Embryonic facial prominence (tissue), 1 donor: ENCODE data around the gene SEPTIN2.
"Not testable (repeated sequence)": the region's sequence is repeated elsewhere in the genome, so short reads cannot be mapped to it uniquely, and the experiment has no call there.

Source experiments
- DNase-seq: peaks from one replicate; pipeline ENCODE4 v3.0.0-alpha.2; 2016; ENCODE audit errors: extremely low spot score

SEPTIN2 gene

DNA sequence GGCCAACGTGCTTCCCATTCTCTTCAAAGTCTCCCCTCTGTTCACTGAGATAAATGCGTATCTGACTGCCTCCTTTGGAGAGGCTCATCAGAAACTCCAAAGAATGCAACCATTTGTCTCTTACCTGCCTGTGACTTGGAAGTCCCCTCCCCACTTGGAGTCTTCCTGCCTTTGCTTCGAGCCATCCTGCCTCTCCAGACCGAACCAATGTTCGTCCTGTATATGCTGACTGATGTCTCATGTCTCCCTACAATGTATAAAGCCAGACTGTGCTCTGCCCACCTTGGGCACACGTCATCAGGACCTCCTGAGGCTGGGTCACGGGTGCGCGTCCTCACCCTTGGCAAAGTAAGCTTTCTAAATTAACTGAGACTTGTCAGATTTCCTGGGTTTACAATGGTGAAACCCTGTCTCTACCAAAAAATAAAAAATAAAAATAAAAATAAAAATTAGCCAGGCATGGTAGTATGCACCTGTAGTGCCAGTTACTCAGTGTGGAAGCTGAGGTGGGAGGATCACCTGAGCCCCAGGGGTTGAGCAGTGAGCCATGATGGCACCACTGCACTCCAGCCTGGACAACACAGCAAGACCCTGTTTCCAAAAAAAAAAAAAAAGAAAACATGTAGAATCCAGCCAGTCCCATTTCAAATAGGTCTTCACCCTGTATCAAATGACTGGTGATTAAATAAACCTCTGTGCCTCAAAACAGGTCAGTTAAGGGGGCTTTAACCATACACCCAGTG is 29.2 kb upstream of the SEPTIN2 start:
- no peak for DNase-seq

- DNase-seq, result no peak
Observed at GRCh38 chr2:241288324-241288888, 27.3 kb upstream of the SEPTIN2 start.

GRCh38 chr2:241289053-241289452 is 26.7 kb upstream of the SEPTIN2 start:
- no peak for DNase-seq

DNA sequence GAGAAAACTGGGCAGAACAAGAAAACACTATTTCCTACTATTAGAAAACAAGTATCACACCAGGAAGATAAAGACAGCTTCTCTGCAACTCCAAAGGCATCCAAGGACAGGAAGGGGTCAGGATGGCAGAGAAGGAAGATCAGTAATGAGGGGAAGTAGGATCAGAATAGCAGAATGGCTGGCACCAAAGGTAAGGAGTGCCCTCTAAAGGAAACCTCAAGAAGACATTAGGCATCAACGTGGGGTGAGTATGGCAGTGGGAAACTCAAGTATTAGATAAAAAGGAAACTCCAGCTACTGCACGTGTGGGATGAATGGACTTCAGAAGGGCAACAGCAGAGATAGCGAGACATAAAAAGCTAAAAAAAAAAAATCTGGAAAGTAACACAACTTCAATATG is 26.1 kb upstream of the SEPTIN2 start:
- no peak for DNase-seq

GRCh38 chr2:241291153-241291552 is 24.6 kb upstream of the SEPTIN2 start:
- DNase-seq, result no peak

GRCh38 chr2:241291977-241292376 is 23.7 kb upstream of the SEPTIN2 start:
- no peak for DNase-seq

GRCh38 chr2:241293378-241293797 is 22.3 kb upstream of the SEPTIN2 start:
- DNase-seq, result not testable (repeated sequence)

GRCh38 chr2:241295326-241296095 is 20.2 kb upstream of the SEPTIN2 start:
- no peak for DNase-seq

GRCh38 chr2:241296767-241297166 is 19.0 kb upstream of the SEPTIN2 start:
- no peak for DNase-seq

DNA sequence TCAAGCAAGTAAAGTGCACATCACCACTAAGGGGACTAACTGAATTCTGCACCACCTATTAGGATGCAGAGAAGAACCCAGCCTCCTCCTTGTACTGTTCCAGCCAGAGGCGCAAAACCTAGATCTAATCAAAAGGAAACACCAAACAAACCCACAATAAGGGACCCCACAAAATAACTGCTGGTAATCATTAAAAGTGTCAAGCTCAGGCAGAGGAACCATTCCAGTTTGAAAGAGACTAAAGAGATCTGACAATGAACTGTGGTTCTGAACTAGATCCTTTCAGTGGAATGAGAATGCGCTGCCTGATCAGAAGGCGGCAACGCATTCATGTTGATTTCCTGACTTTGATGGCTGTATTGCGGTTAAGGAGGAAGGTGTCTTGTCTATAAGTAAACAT is 17.1 kb upstream of the SEPTIN2 start:
- DNase-seq, result no peak

DNA sequence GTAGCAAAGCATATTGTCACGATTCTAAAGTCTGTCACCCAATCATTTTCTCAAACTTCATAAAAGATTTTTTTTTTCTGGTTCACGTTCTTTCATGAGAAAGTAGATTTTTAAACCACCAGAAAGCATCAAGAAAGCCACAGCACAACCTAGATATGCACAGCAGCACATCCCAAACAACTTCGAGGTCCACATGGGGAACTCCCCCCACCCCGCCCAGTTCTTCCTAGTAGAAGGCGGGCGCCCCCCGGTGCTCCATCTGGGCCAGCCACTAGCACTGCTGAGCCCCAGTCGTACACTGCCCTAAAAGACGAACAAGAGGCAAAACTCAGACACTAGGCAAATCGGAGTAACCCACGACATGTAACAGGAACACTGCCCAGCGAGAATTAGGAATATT is 15.7 kb upstream of the SEPTIN2 start:
- no peak for DNase-seq

DNA sequence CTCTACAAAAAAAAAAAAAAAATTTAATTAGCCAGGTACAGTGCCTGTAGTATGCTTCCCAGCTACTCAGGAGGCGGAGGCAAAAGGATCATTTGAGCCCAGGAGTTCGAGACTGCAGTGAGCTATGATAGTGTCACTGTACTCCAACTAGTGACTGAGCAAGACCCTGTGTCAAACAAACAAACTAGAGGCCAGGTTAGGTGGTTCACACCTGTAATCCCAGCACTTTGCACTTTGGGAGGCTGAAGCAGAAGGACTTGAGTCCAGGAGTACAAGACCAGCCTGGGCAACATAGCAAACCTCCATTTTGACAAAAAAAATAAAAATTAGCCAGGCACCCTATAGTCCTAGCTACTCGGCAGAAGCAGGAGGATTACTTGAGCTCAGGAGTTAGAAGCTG is 13.6 kb upstream of the SEPTIN2 start:
- no peak for DNase-seq

- DNase-seq, result no peak
Observed at GRCh38 chr2:241302759-241303651, 12.7 kb upstream of the SEPTIN2 start.

- no peak for DNase-seq
Observed at GRCh38 chr2:241304039-241304670, 11.6 kb upstream of the SEPTIN2 start.

- no peak for DNase-seq
Observed at GRCh38 chr2:241307055-241307454, 8.7 kb upstream of the SEPTIN2 start.

GRCh38 chr2:241308267-241308666 is 7.5 kb upstream of the SEPTIN2 start:
- no peak for DNase-seq

DNA sequence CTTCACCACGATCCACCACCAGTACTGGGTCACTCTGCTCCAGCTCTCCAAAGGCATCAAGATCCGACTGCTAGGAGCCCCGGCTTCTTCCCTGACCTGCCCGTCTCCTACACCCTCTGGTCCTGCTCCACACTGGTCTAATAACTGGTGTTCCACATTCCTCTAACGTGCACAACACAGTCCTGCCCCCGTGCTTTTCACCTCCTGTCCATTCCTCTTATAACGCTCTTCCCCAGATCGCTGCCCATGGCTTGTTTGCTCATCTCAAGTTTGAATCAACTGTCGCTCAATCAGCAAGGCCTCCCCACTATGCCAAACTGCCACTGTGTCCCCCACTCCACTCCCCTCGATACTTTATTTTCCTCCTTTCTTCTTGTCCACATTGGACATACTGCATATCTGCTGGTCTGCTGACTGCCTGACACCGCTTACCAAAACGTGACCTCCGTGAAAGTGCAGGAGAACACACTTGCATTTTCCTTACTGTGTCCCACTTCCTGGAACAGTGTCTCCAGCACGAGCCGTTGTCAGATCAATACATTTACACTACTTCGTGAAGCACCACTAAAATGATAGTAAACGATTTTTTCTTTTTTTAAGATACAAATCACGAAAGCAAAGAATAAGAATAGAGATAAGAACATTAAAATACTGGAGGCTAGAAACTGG is 6.8 kb upstream of the SEPTIN2 start:
- DNase-seq, result no peak

DNA sequence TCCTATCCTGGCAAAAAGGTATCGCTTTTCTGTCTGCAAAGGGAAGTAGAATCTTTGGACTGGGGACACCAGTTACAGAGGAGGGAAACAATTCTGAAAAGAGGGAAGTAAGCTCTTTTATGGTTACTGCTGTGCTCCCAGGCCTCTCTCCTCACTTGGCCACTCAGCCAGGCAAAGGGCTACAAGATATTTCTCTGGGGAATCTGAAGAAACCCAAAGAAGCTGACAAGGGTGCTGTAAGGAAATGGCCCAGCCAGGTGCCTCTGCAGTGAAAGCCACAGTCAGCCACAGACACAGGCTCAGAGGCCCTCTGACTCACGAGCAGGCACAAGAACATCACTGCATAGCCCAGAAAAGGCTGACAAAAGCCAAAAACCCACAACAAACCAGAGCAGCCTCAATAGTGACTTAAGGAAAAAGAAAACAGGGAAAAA is 6.0 kb upstream of the SEPTIN2 start:
- DNase-seq, result no peak

DNA sequence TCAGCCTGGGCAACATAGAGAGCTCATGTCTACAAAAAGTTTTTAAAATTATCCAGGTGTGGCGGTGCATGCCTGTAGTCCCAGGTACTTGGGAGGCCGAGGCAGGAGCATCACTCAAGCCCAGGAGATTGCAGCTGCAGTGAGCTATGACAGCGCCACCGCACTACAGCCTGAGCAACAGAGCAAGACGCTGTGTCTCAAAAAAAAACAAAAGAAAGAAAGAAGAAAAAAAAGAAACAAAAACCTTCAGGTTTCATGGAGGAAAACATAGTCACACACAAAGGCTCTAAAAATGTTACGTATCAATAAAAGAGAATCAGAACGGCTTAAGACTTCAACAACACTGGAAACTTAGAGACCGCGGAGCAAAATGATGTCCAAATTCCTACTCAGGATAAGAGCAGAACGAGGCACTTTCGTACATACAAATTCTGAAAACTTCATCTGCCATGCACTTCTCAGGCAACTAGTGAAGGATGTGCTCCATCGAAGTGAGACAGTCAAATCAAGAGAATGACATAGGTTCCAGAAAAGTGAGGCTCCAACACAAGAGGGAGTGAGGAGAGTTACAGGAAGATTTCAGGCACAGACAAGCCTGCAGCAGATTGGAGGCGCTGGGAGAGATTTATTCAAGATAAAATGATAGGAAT is 4.7 kb upstream of the SEPTIN2 start:
- DNase-seq, result no peak

- DNase-seq, result no peak
Observed at GRCh38 chr2:241312082-241312481, 3.6 kb upstream of the SEPTIN2 start.
